GM21515 (cell line): Measurements from ENCODE around the gene PAPSS1.
A peak's percentile ranks its signal among the peaks of the same experiment; 100 is the strongest.

Experiments
- ATAC-seq: cut with Tn5 transposase; IDR thresholded peaks from one replicate; pipeline ENCODE4 v1.9.1; 2021; ENCODE audit not compliant: unreplicated experiment

Gene PAPSS1

DNA sequence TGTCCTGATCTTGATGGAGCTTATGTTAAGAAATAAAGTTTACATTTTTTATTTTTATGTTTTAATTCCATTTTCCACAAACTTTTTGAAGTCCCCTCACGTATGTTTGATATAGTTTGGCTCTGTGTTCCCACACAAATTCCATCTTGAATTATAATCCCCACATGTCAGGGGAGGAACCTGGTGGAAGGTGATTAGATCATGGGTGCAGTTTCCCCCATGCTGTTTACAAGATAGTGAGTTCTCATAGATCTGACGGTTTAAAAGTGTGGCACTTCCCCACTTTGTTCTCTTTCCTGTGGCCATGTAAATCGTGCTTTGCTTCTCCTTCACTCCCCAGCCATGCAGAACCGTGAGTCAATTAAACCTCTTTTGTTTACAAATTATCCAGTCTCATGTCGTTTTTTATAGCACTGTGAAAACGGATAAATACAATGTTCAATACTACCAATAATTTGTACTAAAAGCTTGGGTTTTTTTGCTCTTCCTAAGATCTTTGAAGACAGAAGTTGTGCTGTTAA, 89.8 kb downstream of the PAPSS1 start:
- no peak for ATAC-seq

GRCh38 chr4:107629318-107629717, 90.7 kb downstream of the PAPSS1 start:
- ATAC-seq = no peak

GRCh38 chr4:107625391-107625902, 94.6 kb downstream of the PAPSS1 start:
- no peak for ATAC-seq

DNA sequence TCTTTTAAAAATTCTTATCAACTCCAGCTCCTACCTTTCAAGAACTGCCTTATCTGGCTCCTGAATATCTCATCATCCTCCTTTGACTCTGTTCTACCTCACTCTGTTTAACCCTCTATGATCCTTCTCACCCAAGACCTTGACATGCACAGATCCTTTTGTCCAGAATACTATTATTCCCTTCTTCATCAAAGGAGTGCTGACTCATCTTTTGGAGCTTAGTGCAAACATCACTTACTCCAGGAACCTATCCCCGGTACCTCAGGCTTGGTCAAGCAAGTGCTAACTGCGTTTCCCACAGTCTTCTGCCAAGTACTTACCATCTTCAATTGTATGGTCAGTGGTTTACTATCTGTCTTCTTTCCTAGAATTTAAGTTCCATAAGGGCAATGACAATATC, 96.0 kb downstream of the PAPSS1 start:
- ATAC-seq = no peak

DNA sequence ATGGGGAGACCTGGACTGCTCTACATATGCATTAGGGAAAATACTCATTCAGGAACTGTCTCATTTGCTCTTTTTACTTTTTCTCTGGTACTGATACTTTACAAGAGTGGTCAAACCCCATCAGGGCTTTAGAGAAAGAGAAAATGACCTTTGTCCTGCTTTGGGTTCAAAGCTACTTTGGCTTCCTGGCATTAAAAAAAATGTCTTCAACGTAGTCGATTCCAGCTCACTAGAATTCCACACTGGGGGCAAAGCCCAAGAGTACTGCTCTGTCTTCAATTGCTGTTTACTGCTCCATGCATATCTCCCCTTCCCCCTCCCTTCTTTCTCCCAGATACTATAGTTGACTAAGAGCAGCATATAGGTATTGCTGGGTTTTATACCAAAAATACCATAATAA, 98.0 kb downstream of the PAPSS1 start:
- no peak for ATAC-seq

DNA sequence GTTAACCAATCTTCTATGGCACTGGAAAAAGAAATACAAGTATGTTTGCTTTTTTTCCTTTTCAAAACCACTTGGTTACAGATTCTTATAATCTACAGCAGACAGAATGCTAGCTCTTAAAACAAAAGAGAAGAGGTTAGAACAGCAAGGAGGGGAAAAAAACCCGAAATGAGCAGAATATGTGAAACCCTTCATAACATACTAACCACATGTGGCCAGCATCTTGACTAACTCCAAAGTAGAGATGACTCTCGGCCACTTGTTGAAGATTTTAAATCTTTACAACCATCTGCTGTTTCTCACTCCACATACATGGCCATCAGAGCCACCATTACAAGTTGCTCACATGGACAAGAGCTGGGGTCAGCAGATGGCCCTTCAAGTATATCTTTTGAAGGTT, 100.3 kb downstream of the PAPSS1 start:
- ATAC-seq = no peak

DNA sequence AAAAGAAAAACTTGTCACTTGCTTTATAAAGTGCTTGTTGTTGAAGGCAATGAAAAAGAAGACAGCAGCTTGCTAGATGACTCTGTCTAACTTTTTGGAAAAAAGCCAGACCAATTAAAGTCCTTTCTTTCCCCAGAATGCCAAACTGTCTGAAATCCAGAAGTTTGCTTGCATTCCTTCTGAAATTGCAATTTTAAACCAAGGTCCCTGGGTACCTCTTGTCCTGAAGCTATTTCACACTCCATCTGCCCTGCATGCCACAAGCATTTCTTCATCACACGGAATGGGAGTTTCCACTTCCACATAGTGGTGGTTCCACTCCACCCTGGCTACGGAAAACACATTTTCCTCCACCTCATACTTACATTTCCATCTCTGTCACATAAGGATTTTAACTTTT, 101.0 kb downstream of the PAPSS1 start:
- no peak for ATAC-seq

- no peak for ATAC-seq
Measured at GRCh38 chr4:107618656-107619055, 101.4 kb downstream of the PAPSS1 start.

DNA sequence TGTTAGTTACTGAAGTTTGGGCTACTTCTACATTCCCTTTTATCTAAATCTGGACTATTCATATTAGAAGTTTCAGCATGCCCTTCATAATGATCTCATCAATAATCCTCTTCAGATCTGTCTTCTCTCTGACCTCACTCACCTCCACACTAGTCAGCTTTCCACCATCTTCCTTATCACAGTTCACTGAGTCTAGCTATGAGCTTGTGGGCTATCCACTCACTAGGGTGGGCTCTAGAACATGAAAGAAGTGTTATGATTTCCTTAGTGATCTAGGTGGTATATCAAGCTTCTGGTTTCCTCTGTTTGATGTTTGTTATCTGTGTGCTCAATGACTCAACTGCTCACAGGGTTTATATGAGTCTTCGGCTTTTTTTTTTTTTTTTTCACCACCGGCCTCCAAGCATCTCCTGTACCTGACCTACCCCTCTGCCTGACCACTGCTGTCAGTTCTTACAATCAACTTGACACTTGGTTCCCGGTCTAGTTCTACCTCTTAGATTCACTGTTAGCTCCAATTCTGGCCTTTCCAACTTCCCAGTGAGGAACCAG, 103.1 kb downstream of the PAPSS1 start:
- ATAC-seq = no peak

- ATAC-seq = no peak
Measured at GRCh38 chr4:107615809-107616208, 104.2 kb downstream of the PAPSS1 start.

- ATAC-seq = no peak
Measured at GRCh38 chr4:107603430-107603829, 116.6 kb downstream of the PAPSS1 start.

- no peak for ATAC-seq
Measured at GRCh38 chr4:107600983-107601382, 119.1 kb downstream of the PAPSS1 start.

DNA sequence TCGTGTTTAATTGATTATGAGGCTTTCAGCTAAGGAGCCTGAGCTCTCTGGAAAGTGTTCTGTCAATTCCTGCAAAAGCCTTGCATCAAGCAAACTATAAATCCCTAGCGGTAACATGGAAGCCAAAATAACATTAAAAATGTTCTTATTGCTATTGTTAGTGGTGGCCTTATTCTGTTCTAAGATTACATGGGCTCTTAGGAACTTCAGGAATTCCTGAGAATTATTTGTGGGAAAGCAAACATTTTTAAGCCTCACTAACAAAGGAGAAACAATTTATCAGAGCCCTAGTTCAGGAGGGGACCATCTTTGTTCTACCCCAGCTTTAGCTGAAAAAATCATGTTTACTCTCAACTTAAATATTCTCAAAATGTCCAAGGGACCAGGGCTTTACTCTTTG, 119.6 kb downstream of the PAPSS1 start:
- ATAC-seq = no peak

DNA sequence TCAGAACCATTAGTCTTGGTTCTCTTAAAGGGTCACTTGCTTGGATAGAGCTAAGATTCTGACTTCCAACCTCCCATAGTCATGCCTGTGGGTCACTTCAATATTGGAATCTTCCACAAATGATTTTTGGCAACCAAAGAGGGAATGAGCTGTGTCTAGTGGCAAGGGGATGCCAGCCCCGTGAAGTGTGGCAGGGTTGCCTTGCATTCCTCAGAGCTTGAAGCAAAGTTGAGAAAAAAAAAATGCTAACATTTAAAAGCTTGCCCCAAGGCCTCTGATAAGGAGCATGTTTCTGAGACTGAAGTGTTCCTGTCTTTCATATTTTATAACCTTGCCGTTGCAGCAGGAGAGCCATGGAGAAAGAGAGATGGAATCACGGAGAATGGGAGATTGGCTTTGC, 120.2 kb downstream of the PAPSS1 start:
- ATAC-seq = no peak

DNA sequence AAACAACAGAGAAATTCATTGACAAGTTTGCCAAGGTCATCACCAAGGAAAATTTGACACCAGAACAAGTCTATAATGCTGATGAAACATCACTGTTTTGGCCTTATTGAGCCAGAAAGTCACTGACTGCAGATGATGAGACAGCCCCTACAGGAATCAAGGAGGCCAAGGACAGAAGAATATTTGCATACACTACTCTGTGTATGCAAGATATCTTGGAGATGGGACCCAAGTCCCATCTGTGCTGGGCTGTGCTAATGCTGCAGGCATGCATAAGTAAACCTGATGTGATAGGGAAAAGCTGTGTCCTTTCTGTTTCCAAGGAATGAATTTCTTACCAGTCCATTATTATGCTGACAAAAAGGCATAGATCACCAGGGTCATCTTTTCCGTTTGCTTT, 126.8 kb downstream of the PAPSS1 start:
- ATAC-seq = no peak

- ATAC-seq = peak; percentile 94
Measured at GRCh38 chr4:107592519-107592918, 127.5 kb downstream of the PAPSS1 start.

GRCh38 chr4:107589269-107589668, 130.8 kb downstream of the PAPSS1 start:
- no peak for ATAC-seq

GRCh38 chr4:107586371-107586770, 133.7 kb downstream of the PAPSS1 start:
- no peak for ATAC-seq

GRCh38 chr4:107579099-107579498, 140.9 kb downstream of the PAPSS1 start:
- ATAC-seq = no peak

DNA sequence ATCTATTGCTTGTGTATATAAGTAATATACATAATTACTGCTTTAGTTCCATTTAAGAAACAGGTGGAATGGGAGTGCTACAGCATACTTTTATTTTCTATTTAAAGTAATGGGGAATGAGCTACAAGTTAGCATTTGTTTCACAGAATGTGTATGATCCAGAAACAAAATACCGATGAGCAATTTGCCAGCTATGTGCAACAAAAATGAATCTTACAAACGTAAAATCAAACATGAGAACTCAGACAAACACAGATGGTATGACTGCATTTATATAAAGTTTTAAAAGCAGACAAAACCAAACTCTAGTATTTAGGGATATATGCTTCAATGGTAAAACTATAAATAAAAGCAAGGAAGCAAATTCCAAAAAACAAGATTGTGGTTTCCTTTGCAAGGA, 141.7 kb downstream of the PAPSS1 start:
- no peak for ATAC-seq

DNA sequence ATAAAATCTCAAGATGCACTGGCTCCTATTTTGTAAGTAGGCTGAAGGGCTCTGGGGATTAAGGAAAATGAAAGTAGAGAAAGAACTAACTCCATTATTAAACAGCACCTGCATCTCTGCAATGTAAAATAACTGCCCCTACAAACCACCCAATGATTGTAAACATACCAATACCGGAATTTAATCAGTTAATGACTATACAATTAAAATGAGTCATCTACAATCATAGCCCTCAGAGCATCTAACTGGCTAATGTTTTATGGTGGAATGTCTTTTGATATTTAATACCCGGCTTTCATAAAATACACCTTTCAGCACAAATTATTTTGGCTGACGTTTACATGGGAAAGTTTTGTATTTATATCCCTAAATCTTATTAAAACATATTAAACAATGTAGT, 142.3 kb downstream of the PAPSS1 start:
- no peak for ATAC-seq

GRCh38 chr4:107575243-107575642, 144.8 kb downstream of the PAPSS1 start:
- ATAC-seq = no peak

DNA sequence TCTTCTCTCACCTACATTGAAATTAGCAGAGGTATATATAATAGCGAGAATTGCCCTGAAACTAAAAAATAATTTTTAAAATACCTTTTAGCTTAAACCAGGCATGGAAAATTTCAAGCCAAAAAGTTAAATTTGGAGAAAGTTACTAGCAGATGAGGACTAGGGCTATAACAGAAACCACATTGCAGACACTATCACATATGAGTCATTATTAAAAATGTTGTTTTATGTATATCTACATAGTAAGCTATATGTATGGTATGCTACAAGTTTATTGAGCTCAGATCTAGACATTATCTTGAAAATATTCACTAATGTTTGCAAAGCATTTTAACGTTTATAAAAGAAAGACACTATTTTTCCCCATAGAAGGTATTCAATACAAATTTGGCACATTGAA, 147.8 kb downstream of the PAPSS1 start:
- ATAC-seq = no peak
